Heart left ventricle (tissue), 13 donors: ENCODE data around the gene BTBD18.
A peak's percentile ranks its signal among the peaks of the same experiment; 100 is the strongest.

ENCODE experiments used
- POLR2A ChIP-seq, 2 donors: fragments of 450-650 bp; IDR thresholded peaks; one replicate each; pipeline ENCODE4 v1.6.1; 2017; ENCODE audit warnings: antibody characterized with exemption in 2 of 2, mild to moderate bottlenecking in 2 of 2, moderate library complexity in 2 of 2
- TF ChIP-seq, protein P1 (sequence below), 12 donors: fragments of 200-600 bp; sonication (generic) in 4 of 12; IDR thresholded peaks; one replicate each; pipeline versions ENCODE4 v1.5.0 to v1.8.0; 2018 to 2022; ENCODE audit warnings: antibody characterized with exemption in 12 of 12, mild to moderate bottlenecking in 5 of 12
- donor health status: ischemic (EF 13 %, LVEDD 7.1; RV severe dilation, severe dysfunction).
- donor health status: DM: no; HTN: yes; CAD: no.
- donor health status: DM: no; HTN: no; CAD: no.
- donor health status: ischemic (EF 25% LVEDD 6.9; RV normal size, moderate dysfunction).
- donor health status: ischemic (EF 25% LVEDD 5.7; RV mildly dilated, moderate dysfunction).
- donor health status: ischemic (EF 35%, LVEDD 5.7; RV mildly dilated, moderate dysfunction).
- donor health status: nonischemic (EF 11% LVEDD 7.7; RV severe dilation, severe dysfunction).
- donor health status: DM: yes; HTN: yes; CAD: no.
- donor health status: PGD.
- donor health status: ischemic (EF 29% LVEDD 5.4; RV normal size, mild dysfunction).
- donor health status: nonischemic (EF 23%, LVEDD 6.1; RV moderate dilation, normal function).

DNA sequence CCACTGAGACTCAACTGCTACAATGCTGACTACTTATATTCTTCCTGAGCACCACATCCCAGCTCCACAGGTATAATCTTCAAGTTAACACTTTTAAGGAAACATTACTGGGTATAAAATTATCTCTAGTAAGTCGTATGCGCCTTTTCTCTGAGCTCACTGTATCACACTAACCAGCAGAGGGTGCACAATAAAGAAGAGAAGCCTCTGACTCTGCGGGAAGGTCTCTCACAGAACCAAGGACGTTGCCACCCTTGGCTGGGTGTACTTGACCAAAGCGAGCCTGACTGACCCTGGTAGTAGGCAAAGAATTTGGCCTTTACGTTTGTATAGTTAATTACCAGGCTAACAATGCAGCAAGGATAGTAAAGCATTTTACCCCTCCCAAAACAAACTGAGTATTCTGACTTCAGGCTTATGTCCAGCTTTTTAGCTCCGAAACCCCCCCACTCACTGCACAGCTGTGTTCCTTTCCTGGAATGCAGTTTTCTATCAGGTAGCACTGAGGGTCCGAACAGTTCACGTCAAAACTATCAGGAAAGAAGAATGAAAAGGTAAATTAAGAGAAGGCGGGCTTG lies at the start of gene BTBD18:
- TF ChIP-seq POLR2A (IDR thresholded peaks at IDR 0.05): no peak
- TF ChIP-seq, protein P1, sequence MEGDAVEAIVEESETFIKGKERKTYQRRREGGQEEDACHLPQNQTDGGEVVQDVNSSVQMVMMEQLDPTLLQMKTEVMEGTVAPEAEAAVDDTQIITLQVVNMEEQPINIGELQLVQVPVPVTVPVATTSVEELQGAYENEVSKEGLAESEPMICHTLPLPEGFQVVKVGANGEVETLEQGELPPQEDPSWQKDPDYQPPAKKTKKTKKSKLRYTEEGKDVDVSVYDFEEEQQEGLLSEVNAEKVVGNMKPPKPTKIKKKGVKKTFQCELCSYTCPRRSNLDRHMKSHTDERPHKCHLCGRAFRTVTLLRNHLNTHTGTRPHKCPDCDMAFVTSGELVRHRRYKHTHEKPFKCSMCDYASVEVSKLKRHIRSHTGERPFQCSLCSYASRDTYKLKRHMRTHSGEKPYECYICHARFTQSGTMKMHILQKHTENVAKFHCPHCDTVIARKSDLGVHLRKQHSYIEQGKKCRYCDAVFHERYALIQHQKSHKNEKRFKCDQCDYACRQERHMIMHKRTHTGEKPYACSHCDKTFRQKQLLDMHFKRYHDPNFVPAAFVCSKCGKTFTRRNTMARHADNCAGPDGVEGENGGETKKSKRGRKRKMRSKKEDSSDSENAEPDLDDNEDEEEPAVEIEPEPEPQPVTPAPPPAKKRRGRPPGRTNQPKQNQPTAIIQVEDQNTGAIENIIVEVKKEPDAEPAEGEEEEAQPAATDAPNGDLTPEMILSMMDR (IDR thresholded peaks at IDR 0.05): peak; percentile 39 to 64 (median 55)
